Testis (tissue), 3 donors: ENCODE data around the gene IGSF10. TPM values are rescaled to one million over a fixed set of nuclear protein-coding genes. Genes with fewer than 3 reads are reported as not detected.

Experiments used
- DNase-seq: peaks from one replicate; pipeline ENCODE4 v3.0.0-alpha.2; 2019
- H3K27ac ChIP-seq, 2 donors: fragments of 200-600 bp; sonication (generic); one replicate each; pipeline ENCODE4 v1.5.1; 2019
- H3K27me3 ChIP-seq: fragments of 200-600 bp; sonication (generic); one replicate; pipeline ENCODE4 v1.5.1; 2019
- H3K36me3 ChIP-seq: fragments of 200-600 bp; sonication (generic); one replicate; pipeline ENCODE4 v1.5.1; 2017; ENCODE audit warnings: low read depth; ENCODE audit errors: missing control alignments
- H3K4me1 ChIP-seq: fragments of 200-600 bp; sonication (generic); one replicate; pipeline ENCODE4 v1.5.1; 2019
- H3K4me3 ChIP-seq, 2 donors: fragments of 200-600 bp; sonication (generic); one replicate each; pipeline ENCODE4 v1.5.1; 2017 to 2019
- H3K9me3 ChIP-seq: fragments of 200-600 bp; sonication (generic); one replicate; pipeline ENCODE4 v1.5.1; 2017
- POLR2A ChIP-seq: fragments of 450-650 bp; IDR thresholded peaks from one replicate; pipeline ENCODE4 v1.6.1; 2017; ENCODE audit warnings: antibody characterized with exemption, mild to moderate bottlenecking, moderate library complexity
- WGBS, 2 donors: methylation state at CpG; one replicate each; pipeline ENCODE4 v1.1.5; 2018; 5-methylcytosine and 5-hydroxymethylcytosine counted together
- intact Hi-C: fragments of 100-400 bp; cut with DNase I; formaldehyde crosslinking; loops from one replicate; pipeline ENCODE4 v1.15.1; 2023; ENCODE audit warnings: low total_unique reads
- polyA plus RNA-seq: library from polyadenylated mRNA; stranded (reverse); fragments of 350-450 nt; fragmentation: Illumina TruSeq; extraction: RNeasy Lipid Tissue Mini Kit (QIAGEN cat#74804); gene quantifications from one replicate; pipeline ENCODE4 v1.2.3, GENCODE V29; 2014; ENCODE audit warnings: low read depth, low replicate concordance; ENCODE audit not compliant: insufficient read depth
- total RNA-seq, 2 donors: library from RNA; depleted of rRNA; stranded (reverse); fragments of >200 nt; gene quantifications; one replicate each; pipeline ENCODE4 v1.2.3, GENCODE V29; 2016
- TF ChIP-seq, protein P1 (sequence below), 3 experiments: fragments of 450-650 bp in 2 of 3; fragments of 200-600 bp in 1 of 3; sonication (generic) in 1 of 3; IDR thresholded peaks; one replicate each; pipeline ENCODE4 v1.5.1; 2016 to 2019; ENCODE audit warnings: antibody characterized with exemption in 3 of 3, mild to moderate bottlenecking in 2 of 3, moderate library complexity in 1 of 3

IGSF10 gene
- total and polyA plus RNA-seq, 3 donors from 2014 or later = 5.6 to 26.1 (median 12.3) TPM

GRCh38 chr3:151452368-151452767 lies 8.5 kb downstream of the IGSF10 start:
- 0 to 96% methylated on average over 1 of the region's 1 CpG for WGBS, 2 donors

GRCh38 chr3:151446002-151446340 lies 14.9 kb downstream of the IGSF10 start:
- no peak for DNase-seq
- TF ChIP-seq, protein P1, sequence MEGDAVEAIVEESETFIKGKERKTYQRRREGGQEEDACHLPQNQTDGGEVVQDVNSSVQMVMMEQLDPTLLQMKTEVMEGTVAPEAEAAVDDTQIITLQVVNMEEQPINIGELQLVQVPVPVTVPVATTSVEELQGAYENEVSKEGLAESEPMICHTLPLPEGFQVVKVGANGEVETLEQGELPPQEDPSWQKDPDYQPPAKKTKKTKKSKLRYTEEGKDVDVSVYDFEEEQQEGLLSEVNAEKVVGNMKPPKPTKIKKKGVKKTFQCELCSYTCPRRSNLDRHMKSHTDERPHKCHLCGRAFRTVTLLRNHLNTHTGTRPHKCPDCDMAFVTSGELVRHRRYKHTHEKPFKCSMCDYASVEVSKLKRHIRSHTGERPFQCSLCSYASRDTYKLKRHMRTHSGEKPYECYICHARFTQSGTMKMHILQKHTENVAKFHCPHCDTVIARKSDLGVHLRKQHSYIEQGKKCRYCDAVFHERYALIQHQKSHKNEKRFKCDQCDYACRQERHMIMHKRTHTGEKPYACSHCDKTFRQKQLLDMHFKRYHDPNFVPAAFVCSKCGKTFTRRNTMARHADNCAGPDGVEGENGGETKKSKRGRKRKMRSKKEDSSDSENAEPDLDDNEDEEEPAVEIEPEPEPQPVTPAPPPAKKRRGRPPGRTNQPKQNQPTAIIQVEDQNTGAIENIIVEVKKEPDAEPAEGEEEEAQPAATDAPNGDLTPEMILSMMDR (IDR thresholded peaks at IDR 0.05) = no peak
- TF ChIP-seq POLR2A = no peak
- H3K27me3 ChIP-seq = no peaks in the 10 kb centered on the region
- no peaks in the 10 kb centered on the region for H3K4me1 ChIP-seq
- no peak overlapping the region for H3K27ac ChIP-seq
- intact Hi-C loops = no loop called here
- no peak overlapping the region for H3K4me3 ChIP-seq
- no peaks in the 10 kb centered on the region for H3K36me3 ChIP-seq
- H3K9me3 ChIP-seq = no peaks in the 10 kb centered on the region
- 71 to 79% methylated on average over 3 of the region's 3 CpGs for WGBS, 2 donors

More at GRCh38 chr3:151452368-151452767, 8.5 kb downstream of the IGSF10 start:
- DNase-seq = no peak
- no peaks in the 10 kb centered on the region for H3K4me1 ChIP-seq
- no peak overlapping the region for H3K27ac ChIP-seq
- no peaks in the 10 kb centered on the region for H3K27me3 ChIP-seq
- no peak overlapping the region for H3K4me3 ChIP-seq
- no peak for TF ChIP-seq POLR2A
- TF ChIP-seq, protein P1 (IDR thresholded peaks at IDR 0.05) = no peak
- no peaks in the 10 kb centered on the region for H3K36me3 ChIP-seq
- no peaks in the 10 kb centered on the region for H3K9me3 ChIP-seq
- intact Hi-C loops = no loop called here

DNA sequence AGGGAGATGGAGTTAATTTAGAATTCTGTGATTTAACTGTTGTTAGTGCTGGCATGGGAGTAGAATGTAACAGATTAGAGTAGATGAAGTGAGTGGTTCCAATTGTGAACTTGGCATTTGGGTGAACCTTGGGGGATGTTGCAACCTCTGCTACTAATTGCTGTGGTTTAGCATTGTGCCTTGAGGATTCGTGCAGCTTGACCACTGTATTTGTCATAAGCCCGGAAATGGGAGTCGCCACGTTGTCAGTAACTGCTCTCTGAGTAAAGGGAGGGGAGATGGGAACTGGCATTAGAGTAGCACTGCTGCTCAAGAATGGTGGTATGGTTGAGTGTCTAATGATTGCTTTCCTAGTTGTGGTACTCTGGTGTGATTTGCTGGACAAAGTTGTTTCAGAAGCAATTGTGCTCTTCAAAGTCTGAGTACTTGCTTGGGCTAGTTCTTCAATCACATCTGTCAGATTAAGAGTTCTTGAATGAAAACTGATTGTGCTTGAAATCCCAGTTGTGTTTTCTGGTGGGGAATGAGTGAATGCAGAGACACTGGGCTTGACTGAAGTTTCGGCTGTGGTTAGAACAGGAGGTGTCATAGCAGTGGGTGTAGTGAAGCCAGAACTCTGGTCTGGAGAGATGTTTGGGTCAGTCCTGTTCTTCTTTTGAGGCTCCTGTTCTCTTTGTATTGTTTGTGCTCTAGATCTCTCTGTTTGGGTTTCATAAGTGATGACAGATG lies 15.4 kb downstream of the IGSF10 start:
- intact Hi-C loops = no loop called here
- 77 to 83% methylated on average over 5 of the region's 5 CpGs for WGBS, 2 donors

DNA sequence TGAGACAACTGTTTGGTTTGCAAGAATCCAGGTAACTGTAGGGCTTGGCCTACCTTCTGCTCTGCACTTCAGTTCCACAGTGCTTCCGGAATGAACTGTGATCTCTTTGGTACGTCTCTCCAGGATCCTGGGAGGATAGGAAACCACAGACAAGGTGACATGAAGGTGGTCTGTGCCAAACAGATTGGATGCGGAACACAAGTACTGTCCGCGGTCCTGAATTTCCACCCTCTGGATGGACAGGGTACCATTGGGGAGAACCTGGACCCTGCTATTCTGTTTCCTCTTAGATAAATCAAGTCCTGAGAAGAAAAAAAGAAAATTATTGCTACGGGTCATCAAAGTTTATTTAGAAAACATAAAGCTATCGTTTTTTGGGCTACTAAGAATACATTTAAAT lies 17.3 kb downstream of the IGSF10 start:
- intact Hi-C loops = no loop called here
- WGBS, 2 donors = 79 to 83% methylated on average over 7 of the region's 7 CpGs
- no peak for TF ChIP-seq POLR2A
- TF ChIP-seq, protein P1 (IDR thresholded peaks at IDR 0.05) = no peak

More for the DNA sequence above, 15.4 kb downstream of the IGSF10 start:
- TF ChIP-seq, protein P1 (IDR thresholded peaks at IDR 0.05) = no peak
- H3K4me3 ChIP-seq = no peak overlapping the region
- no peaks in the 10 kb centered on the region for H3K4me1 ChIP-seq
- H3K27ac ChIP-seq = no peak overlapping the region
- no peaks in the 10 kb centered on the region for H3K36me3 ChIP-seq
- H3K27me3 ChIP-seq = no peaks in the 10 kb centered on the region
- no peaks in the 10 kb centered on the region for H3K9me3 ChIP-seq
- no peak for DNase-seq

DNA sequence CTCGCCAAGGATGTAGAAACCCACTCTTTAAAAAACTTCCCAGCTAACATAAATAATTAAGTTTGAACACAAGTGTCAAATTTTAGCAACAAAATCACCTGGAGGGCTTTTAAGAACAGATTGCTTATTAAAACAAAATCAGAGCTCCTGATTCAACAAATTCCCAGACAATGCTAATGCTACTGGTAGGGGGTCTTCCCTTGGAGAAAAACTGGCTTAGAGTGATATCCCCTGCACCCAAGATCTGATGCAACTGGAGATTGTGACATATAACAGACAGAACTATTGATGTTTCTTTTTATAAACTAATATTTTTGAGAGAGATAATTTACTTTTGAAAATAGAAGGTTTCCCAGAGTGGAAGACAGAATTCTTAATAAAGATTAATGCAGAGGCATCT lies 19.9 kb downstream of the IGSF10 start:
- Histone ChIP-seq H3K4me3 (no peak overlapping the region), H3K4me1 (no peaks in the 10 kb centered on the region), H3K27ac (no peak overlapping the region), H3K36me3 (no peaks in the 10 kb centered on the region), H3K9me3 (no peaks in the 10 kb centered on the region), H3K27me3 (no peaks in the 10 kb centered on the region)
- WGBS, 2 donors = 91 to 97% methylated on average over 1 of the region's 1 CpG
- DNase-seq = no peak
- intact Hi-C loops = no loop called here
- TF ChIP-seq POLR2A = no peak
- TF ChIP-seq, protein P1 (IDR thresholded peaks at IDR 0.05) = no peak

More for the DNA sequence above, 17.3 kb downstream of the IGSF10 start:
- no peaks in the 10 kb centered on the region for H3K36me3 ChIP-seq
- no peak for DNase-seq
- no peaks in the 10 kb centered on the region for H3K9me3 ChIP-seq
- no peaks in the 10 kb centered on the region for H3K27me3 ChIP-seq
- H3K4me3 ChIP-seq = no peak overlapping the region
- H3K4me1 ChIP-seq = no peaks in the 10 kb centered on the region
- no peak overlapping the region for H3K27ac ChIP-seq
